MCF 10A (cell line): Measurements from ENCODE around the gene ASB6. TPM values are rescaled to one million over a fixed set of nuclear protein-coding genes. Genes with fewer than 3 reads are reported as not detected.

Source experiments
- BruUV-seq: library from RNA; stranded (reverse); fragments of 400-500 nt; replicated peaks from 2 replicates; lab custom pipeline; 2021; lab: Mats Ljungman, UMichigan
- CTCF ChIA-PET: fragments of 300-600 bp; sonication (Branson Sonifier 250); formaldehyde crosslinking; extraction: SDS; loops from one replicate; lab custom pipeline; 2021; ENCODE audit warnings: antibody characterized with exemption, inconsistent platforms; lab: Yijun Ruan, JAX
- POLR2A ChIA-PET: fragments of 300-600, 350-650 bp; sonication (Branson Sonifier 250); formaldehyde crosslinking; extraction: SDS; loops from one replicate; lab custom pipeline; 2020; ENCODE audit warnings: antibody characterized with exemption, inconsistent platforms; lab: Yijun Ruan, JAX
- DNase-seq: peaks from one replicate; pipeline ENCODE4 v3.0.0-alpha.2; 2018; ENCODE audit not compliant: unreplicated experiment
- H3K27ac Mint-ChIP-seq: one replicate; pipeline ENCODE4 v1.8.0; 2022; ENCODE audit warnings: mild to moderate bottlenecking, low read depth, mixed read lengths; ENCODE audit not compliant: unreplicated experiment
- H3K27me3 Mint-ChIP-seq: one replicate; pipeline ENCODE4 v1.8.0; 2022; ENCODE audit warnings: mixed read lengths; ENCODE audit not compliant: insufficient read depth, unreplicated experiment
- H3K36me3 Mint-ChIP-seq: one replicate; pipeline ENCODE4 v1.8.0; 2022; ENCODE audit warnings: mild to moderate bottlenecking, moderate library complexity, mixed read lengths; ENCODE audit not compliant: insufficient read depth, unreplicated experiment
- H3K4me1 Mint-ChIP-seq: one replicate; pipeline ENCODE4 v1.8.0; 2022; ENCODE audit warnings: mixed read lengths; ENCODE audit not compliant: insufficient read depth, unreplicated experiment
- H3K4me3 Mint-ChIP-seq: one replicate; pipeline ENCODE4 v1.8.0; 2022; ENCODE audit warnings: mild to moderate bottlenecking, moderate library complexity, mixed read lengths; ENCODE audit not compliant: unreplicated experiment
- H3K9me3 Mint-ChIP-seq: one replicate; pipeline ENCODE4 v1.8.0; 2022; ENCODE audit warnings: mixed read lengths; ENCODE audit not compliant: unreplicated experiment
- intact Hi-C: fragments of 100-400 bp; cut with micrococcal nuclease; formaldehyde crosslinking; loops from 2 replicates; pipeline ENCODE4 v1.14.1; 2022
- total RNA-seq: library from RNA; stranded (reverse); gene quantifications from 2 replicates; pipeline ENCODE4 v1.2.3, GENCODE V29; 2022
- TF ChIP-seq, protein P1 (sequence below): fragments of 200-600 bp; IDR thresholded peaks from one replicate; pipeline ENCODE4 v1.8.0; 2022; ENCODE audit warnings: antibody characterized with exemption, mild to moderate bottlenecking; ENCODE audit not compliant: unreplicated experiment

The ASB6 gene
- total RNA-seq, 1 experiment from 2014 or later: 14.4 TPM

DNA sequence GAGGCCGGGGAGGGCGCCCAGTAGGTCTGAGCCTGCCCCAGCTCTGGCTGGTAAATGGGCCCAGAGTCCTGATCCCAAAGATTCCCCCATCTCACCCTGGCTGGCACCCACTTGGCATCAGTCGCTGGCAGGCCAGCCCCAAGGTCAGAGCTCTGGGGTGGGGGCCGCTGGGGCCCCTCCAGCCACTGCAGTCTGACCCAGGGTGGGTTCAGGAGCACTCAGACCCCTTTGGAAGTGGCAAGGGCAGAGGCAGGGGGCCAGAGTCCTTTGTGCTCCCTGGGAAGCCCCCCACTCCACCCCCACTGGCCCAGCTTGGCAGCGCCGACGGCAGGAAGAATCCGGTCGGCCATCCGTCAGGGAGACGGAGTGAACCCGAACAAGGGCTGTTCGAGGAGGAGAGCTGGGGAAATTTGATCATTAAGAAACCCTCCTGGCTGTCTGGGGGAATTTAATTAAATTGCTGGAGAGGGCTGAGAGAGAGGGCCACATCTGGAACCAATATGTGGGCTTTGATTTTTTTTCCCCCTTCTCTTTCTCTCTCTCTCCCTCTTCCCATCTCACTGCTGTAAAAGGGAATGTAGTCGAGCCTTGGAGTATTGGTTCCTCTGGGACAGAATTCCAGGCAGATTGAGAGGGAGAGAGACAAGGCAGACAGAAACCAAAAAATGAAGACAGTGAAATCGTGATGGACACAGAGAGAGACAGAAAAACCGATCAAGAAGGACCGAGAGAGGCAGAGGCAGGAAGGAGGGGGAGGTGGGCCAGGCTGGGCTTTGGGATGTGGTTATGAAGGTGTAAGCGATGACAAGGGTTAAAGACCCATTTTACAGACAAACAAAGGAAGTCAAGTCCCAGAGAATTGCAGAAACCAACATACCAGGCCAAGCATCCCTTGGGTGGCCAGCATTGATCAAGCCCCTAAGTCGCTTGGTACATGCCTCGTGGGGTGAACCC, 8.1 kb upstream of the ASB6 start:
- no peak for DNase-seq
- BruUV-seq: no TSS peak
- Mint-ChIP-seq H3K4me1 (peaks cover 13% of the 10 kb centered on the region), H3K27me3 (no peaks in the 10 kb centered on the region), H3K9me3 (peaks cover 10% of the 10 kb centered on the region), H3K27ac (peak overlapping the region; percentile 36), H3K36me3 (no peaks in the 10 kb centered on the region), H3K4me3 (no peak overlapping the region)
- ChIA-PET POLR2A (interaction anchor here (0.6 to 2.2 kb wide), 2 partner anchors 77 to 133 kb away, joined by 3 to 4 read pairs; no protein-coding TSS in a partner anchor), CTCF (no interaction called here)
- TF ChIP-seq, protein P1, sequence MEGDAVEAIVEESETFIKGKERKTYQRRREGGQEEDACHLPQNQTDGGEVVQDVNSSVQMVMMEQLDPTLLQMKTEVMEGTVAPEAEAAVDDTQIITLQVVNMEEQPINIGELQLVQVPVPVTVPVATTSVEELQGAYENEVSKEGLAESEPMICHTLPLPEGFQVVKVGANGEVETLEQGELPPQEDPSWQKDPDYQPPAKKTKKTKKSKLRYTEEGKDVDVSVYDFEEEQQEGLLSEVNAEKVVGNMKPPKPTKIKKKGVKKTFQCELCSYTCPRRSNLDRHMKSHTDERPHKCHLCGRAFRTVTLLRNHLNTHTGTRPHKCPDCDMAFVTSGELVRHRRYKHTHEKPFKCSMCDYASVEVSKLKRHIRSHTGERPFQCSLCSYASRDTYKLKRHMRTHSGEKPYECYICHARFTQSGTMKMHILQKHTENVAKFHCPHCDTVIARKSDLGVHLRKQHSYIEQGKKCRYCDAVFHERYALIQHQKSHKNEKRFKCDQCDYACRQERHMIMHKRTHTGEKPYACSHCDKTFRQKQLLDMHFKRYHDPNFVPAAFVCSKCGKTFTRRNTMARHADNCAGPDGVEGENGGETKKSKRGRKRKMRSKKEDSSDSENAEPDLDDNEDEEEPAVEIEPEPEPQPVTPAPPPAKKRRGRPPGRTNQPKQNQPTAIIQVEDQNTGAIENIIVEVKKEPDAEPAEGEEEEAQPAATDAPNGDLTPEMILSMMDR: no peak
- intact Hi-C loops: no loop called here

DNA sequence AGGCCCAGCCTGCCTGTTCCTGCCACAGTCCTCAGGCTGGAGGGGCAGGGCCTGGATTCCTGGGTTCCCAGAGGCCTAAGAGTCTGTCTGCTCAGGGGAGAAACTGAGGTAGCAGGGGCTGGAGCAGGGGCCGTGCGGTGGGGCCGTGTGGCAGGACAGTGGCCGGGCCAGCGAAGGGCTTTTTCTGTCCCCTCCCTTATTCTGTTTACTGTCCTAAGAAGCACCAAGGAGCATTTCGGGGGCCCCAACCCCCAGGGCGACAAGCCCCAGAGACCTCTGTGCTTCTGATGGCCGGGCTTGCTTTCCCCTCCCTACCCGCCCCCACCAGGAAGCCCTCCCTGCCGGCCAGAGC, 6.8 kb upstream of the ASB6 start:
- no peak for DNase-seq
- TF ChIP-seq, protein P1: no peak
- no peaks in the 10 kb centered on the region for H3K27me3 Mint-ChIP-seq
- ChIA-PET POLR2A (no interaction called here), CTCF (no interaction called here)
- H3K4me3 Mint-ChIP-seq: no peak overlapping the region
- H3K36me3 Mint-ChIP-seq: no peaks in the 10 kb centered on the region
- no peak overlapping the region for H3K27ac Mint-ChIP-seq
- H3K4me1 Mint-ChIP-seq: peaks cover 13% of the 10 kb centered on the region
- no TSS peak for BruUV-seq
- peaks cover 10% of the 10 kb centered on the region for H3K9me3 Mint-ChIP-seq
- intact Hi-C loops: no loop called here

- ChIA-PET POLR2A (no interaction called here), CTCF (no interaction called here)
- BruUV-seq: no TSS peak
- H3K4me1 Mint-ChIP-seq: peaks cover 13% of the 10 kb centered on the region
- H3K27ac Mint-ChIP-seq: no peak overlapping the region
- intact Hi-C loops: no loop called here
- H3K9me3 Mint-ChIP-seq: peaks cover 10% of the 10 kb centered on the region
- no peaks in the 10 kb centered on the region for H3K27me3 Mint-ChIP-seq
- no peaks in the 10 kb centered on the region for H3K36me3 Mint-ChIP-seq
- TF ChIP-seq, protein P1: no peak
- H3K4me3 Mint-ChIP-seq: no peak overlapping the region
- DNase-seq: no peak
Measured at GRCh38 chr9:129648092-129648763, 6.3 kb upstream of the ASB6 start.

DNA sequence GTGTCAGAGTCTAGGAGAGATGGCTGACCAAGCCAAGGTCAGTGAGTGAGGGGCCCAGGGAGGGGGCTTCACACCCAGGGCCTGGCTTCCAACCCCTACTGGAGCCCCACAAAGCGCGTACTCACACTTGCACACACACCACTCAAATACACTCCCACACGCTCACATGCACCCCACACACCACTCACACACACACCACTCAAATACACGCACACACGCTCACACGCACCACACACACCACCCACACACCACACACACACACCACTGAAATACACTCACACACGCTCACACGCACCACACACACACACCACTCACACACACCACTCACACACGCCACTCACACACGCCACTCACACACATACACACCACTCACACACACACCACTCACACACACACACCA, 5.7 kb upstream of the ASB6 start:
- TF ChIP-seq, protein P1: no peak
- intact Hi-C loops: no loop called here
- no peak for DNase-seq
- no peak overlapping the region for H3K4me3 Mint-ChIP-seq
- H3K27ac Mint-ChIP-seq: no peak overlapping the region
- no peaks in the 10 kb centered on the region for H3K27me3 Mint-ChIP-seq
- no TSS peak for BruUV-seq
- H3K4me1 Mint-ChIP-seq: peaks cover 13% of the 10 kb centered on the region
- peaks cover 10% of the 10 kb centered on the region for H3K9me3 Mint-ChIP-seq
- CTCF ChIA-PET: interaction anchor here (1.0 kb wide), 1 partner anchor 92 kb away, joined by 3 read pairs; no protein-coding TSS in a partner anchor
- H3K36me3 Mint-ChIP-seq: no peaks in the 10 kb centered on the region
- POLR2A ChIA-PET: interaction anchor here (1.2 kb wide), 1 partner anchor 103 kb away, joined by 3 read pairs; no protein-coding TSS in a partner anchor
